Tibial nerve (tissue), 4 donors: ENCODE results near the gene SLC47A1. TPM values are rescaled to one million over a fixed set of nuclear protein-coding genes. Genes with fewer than 3 reads are reported as not detected.

Experiments used
- DNase-seq, 2 donors: peaks; one replicate each; pipeline ENCODE4 v3.0.0-alpha.2; 2019; ENCODE audit warnings: low spot score in 2 of 2
- H3K27ac ChIP-seq, 4 donors: fragments of 200-600 bp; sonication (generic) in 3 of 4; one replicate each; pipeline ENCODE4 v1.5.1; 2017 to 2019; ENCODE audit warnings: mild to moderate bottlenecking in 1 of 4
- H3K27me3 ChIP-seq, 2 donors: fragments of 200-600 bp; sonication (generic) in 1 of 2; one replicate each; pipeline versions ENCODE4 v1.5.1 to v1.6.0; 2017 to 2019
- H3K36me3 ChIP-seq, 3 donors: fragments of 200-600 bp; sonication (generic); one replicate each; pipeline ENCODE4 v1.5.1; 2018 to 2019
- H3K4me1 ChIP-seq, 4 donors: fragments of 200-600 bp; sonication (generic) in 3 of 4; one replicate each; pipeline ENCODE4 v1.5.1; 2017 to 2019
- H3K4me3 ChIP-seq, 4 donors: fragments of 200-600 bp; sonication (generic) in 3 of 4; one replicate each; pipeline ENCODE4 v1.5.1; 2017 to 2019; ENCODE audit warnings: mild to moderate bottlenecking in 1 of 4, moderate library complexity in 1 of 4
- H3K9me3 ChIP-seq, 4 donors: fragments of 200-600 bp; sonication (generic) in 3 of 4; one replicate each; pipeline ENCODE4 v1.5.1; 2017 to 2019
- EP300 ChIP-seq, 2 donors: sonication (generic); formaldehyde crosslinking; IDR thresholded peaks; one replicate each; pipeline ENCODE4 v1.6.1; 2017; ENCODE audit warnings: antibody characterized with exemption in 2 of 2, mild to moderate bottlenecking in 1 of 2
- POLR2A ChIP-seq, 2 donors: fragments of 450-650 bp; IDR thresholded peaks; one replicate each; pipeline ENCODE4 v1.6.1; 2017; ENCODE audit warnings: antibody characterized with exemption in 2 of 2, mild to moderate bottlenecking in 2 of 2, moderate library complexity in 2 of 2
- WGBS, 2 donors: methylation state at CpG; one replicate each; pipeline ENCODE4 v1.1.5; 2018; 5-methylcytosine and 5-hydroxymethylcytosine counted together
- total RNA-seq, 4 donors: library from RNA; depleted of rRNA; stranded (reverse); fragments of >200 nt; gene quantifications; one replicate each; pipeline ENCODE4 v1.1.0, GENCODE V29; 2016
- TF ChIP-seq, protein P1 (sequence below), 5 experiments: fragments of 200-600 bp in 3 of 5; fragments of 450-650 bp in 2 of 5; sonication (generic) in 3 of 5; IDR thresholded peaks; one replicate each; pipeline ENCODE4 v1.5.1; 2016 to 2019; ENCODE audit warnings: antibody characterized with exemption in 5 of 5, mild to moderate bottlenecking in 3 of 5, moderate library complexity in 2 of 5

SLC47A1 gene
- total RNA-seq, 4 donors from 2014 or later, result 11.1 to 31.4 (median 19.5) TPM

GRCh38 chr17:19531780-19532501, 1.7 kb upstream of the SLC47A1 start:
- no peak overlapping the region for H3K4me3 ChIP-seq
- H3K4me1 ChIP-seq, result peaks cover 0 to 22% (median 5%) of the 10 kb centered on the region in 4 donors
- DNase-seq, result no peak
- H3K36me3 ChIP-seq, result no peaks in the 10 kb centered on the region
- no peak overlapping the region for H3K27ac ChIP-seq
- peaks cover 0 to 26% of the 10 kb centered on the region in 2 donors for H3K27me3 ChIP-seq
- H3K9me3 ChIP-seq, result no peaks in the 10 kb centered on the region
- no peak for TF ChIP-seq EP300 (IDR thresholded peaks at IDR 0.05)
- TF ChIP-seq POLR2A (IDR thresholded peaks at IDR 0.05), result no peak
- TF ChIP-seq, protein P1, sequence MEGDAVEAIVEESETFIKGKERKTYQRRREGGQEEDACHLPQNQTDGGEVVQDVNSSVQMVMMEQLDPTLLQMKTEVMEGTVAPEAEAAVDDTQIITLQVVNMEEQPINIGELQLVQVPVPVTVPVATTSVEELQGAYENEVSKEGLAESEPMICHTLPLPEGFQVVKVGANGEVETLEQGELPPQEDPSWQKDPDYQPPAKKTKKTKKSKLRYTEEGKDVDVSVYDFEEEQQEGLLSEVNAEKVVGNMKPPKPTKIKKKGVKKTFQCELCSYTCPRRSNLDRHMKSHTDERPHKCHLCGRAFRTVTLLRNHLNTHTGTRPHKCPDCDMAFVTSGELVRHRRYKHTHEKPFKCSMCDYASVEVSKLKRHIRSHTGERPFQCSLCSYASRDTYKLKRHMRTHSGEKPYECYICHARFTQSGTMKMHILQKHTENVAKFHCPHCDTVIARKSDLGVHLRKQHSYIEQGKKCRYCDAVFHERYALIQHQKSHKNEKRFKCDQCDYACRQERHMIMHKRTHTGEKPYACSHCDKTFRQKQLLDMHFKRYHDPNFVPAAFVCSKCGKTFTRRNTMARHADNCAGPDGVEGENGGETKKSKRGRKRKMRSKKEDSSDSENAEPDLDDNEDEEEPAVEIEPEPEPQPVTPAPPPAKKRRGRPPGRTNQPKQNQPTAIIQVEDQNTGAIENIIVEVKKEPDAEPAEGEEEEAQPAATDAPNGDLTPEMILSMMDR (IDR thresholded peaks at IDR 0.05), result no peak
- 92 to 93% methylated on average over 8 of the region's 8 CpGs for WGBS, 2 donors

- DNase-seq, result no peak
- H3K9me3 ChIP-seq, result no peaks in the 10 kb centered on the region
- 37 to 42% methylated on average over 27 to 30 of the region's 30 CpGs for WGBS, 2 donors
- no peaks in the 10 kb centered on the region for H3K36me3 ChIP-seq
- peak overlapping the region in 1 of 4 donors; percentile 52 for H3K27ac ChIP-seq
- TF ChIP-seq POLR2A (IDR thresholded peaks at IDR 0.05) (no peak), EP300 (IDR thresholded peaks at IDR 0.05) (no peak)
- TF ChIP-seq, protein P1 (IDR thresholded peaks at IDR 0.05), result no peak
- H3K27me3 ChIP-seq, result peaks cover 0 to 26% of the 10 kb centered on the region in 2 donors
- H3K4me1 ChIP-seq, result peaks cover 0 to 22% (median 5%) of the 10 kb centered on the region in 4 donors
- peak overlapping the region; percentile 47 to 60 (median 52) for H3K4me3 ChIP-seq
These were observed 477 bp upstream of the SLC47A1 start for GRCh38 chr17:19533036-19533717.

- TF ChIP-seq EP300 (IDR thresholded peaks at IDR 0.05), result no peak
- no peak for TF ChIP-seq POLR2A (IDR thresholded peaks at IDR 0.05)
- TF ChIP-seq, protein P1 (IDR thresholded peaks at IDR 0.05), result no peak
- WGBS, 2 donors, result 51 to 55% methylated on average over 19 of the region's 19 CpGs
- H3K4me1 ChIP-seq, result peaks cover 0 to 22% (median 5%) of the 10 kb centered on the region in 4 donors
- peaks cover 0 to 26% of the 10 kb centered on the region in 2 donors for H3K27me3 ChIP-seq
- DNase-seq, result no peak
- H3K27ac ChIP-seq, result peak overlapping the region in 1 of 4 donors; percentile 52
- H3K4me3 ChIP-seq, result peak overlapping the region; percentile 47 to 60 (median 52)
- no peaks in the 10 kb centered on the region for H3K9me3 ChIP-seq
- no peaks in the 10 kb centered on the region for H3K36me3 ChIP-seq
These were observed 1.0 kb downstream of the SLC47A1 start for GRCh38 chr17:19534562-19535149.

- no peak for TF ChIP-seq POLR2A (IDR thresholded peaks at IDR 0.05)
- TF ChIP-seq, protein P1 (IDR thresholded peaks at IDR 0.05), result no peak
- TF ChIP-seq EP300 (IDR thresholded peaks at IDR 0.05), result no peak
- 72 to 78% methylated on average over 6 of the region's 6 CpGs for WGBS, 2 donors
- no peak for DNase-seq
- H3K27ac ChIP-seq, result no peak overlapping the region
- no peaks in the 10 kb centered on the region for H3K36me3 ChIP-seq
- H3K4me3 ChIP-seq, result no peak overlapping the region
- peaks cover 0 to 26% of the 10 kb centered on the region in 2 donors for H3K27me3 ChIP-seq
- no peaks in the 10 kb centered on the region for H3K9me3 ChIP-seq
- peaks cover 0 to 22% (median 5%) of the 10 kb centered on the region in 4 donors for H3K4me1 ChIP-seq
These were observed 3.5 kb downstream of the SLC47A1 start for GRCh38 chr17:19537111-19537510.
